BJ (cell line): ENCODE measurements around the gene LTBP4. TPM values are rescaled to one million over a fixed set of nuclear protein-coding genes. Genes with fewer than 3 reads are reported as not detected.

ENCODE experiments used
- CTCF ChIA-PET: fragments of 350-600 bp; formaldehyde crosslinking; extraction: SDS; loops from one replicate; lab custom pipeline; 2021; ENCODE audit warnings: antibody characterized with exemption, inconsistent platforms; lab: Yijun Ruan, JAX
- POLR2A ChIA-PET: fragments of 300-600 bp; sonication (Branson Sonifier 250); formaldehyde crosslinking; extraction: SDS; loops from one replicate; lab custom pipeline; 2021; ENCODE audit warnings: antibody characterized with exemption; lab: Charles Lee
- DNase-seq: peaks from one replicate; pipeline ENCODE4 v3.0.0-alpha.2; 2011; ENCODE audit warnings: low read depth
- H3K27me3 ChIP-seq: 2 replicates; pipeline ENCODE4 v1.6.0; 2011; ENCODE audit warnings: low read length; ENCODE audit not compliant: control insufficient read depth, insufficient read depth
- H3K36me3 ChIP-seq: 2 replicates; pipeline ENCODE4 v1.5.1; 2011; ENCODE audit warnings: low read length; ENCODE audit not compliant: control insufficient read depth, insufficient read depth
- H3K4me3 ChIP-seq: 2 replicates; pipeline ENCODE4 v1.5.1; 2011; ENCODE audit warnings: low read depth, mild to moderate bottlenecking, control low read depth, low read length
- CTCF ChIP-seq: IDR thresholded peaks from 2 replicates; pipeline ENCODE4 v1.5.1; 2011; ENCODE audit warnings: low read depth, mild to moderate bottlenecking, control low read depth, inconsistent platforms, low read length, moderate library complexity; ENCODE audit not compliant: insufficient read depth
- polyA plus RNA-seq: library from polyadenylated mRNA; depleted of rRNA; stranded (reverse); fragments of >200 nt; gene quantifications from 2 replicates; pipeline ENCODE4 v1.2.3, GENCODE V29; 2011

Gene LTBP4
- polyA plus RNA-seq, 1 experiment: 14.5 TPM

- no peak for TF ChIP-seq CTCF
- Histone ChIP-seq H3K27me3 (no peaks in the 10 kb centered on the region), H3K4me3 (no peak overlapping the region), H3K36me3 (peaks cover 14% of the 10 kb centered on the region; the same call in 1 of the 2 replicates)
- DNase-seq: no peak
- POLR2A ChIA-PET: no interaction called here
- CTCF ChIA-PET: interaction anchor here (9.1 kb wide), 1 partner anchor 9 kb away, joined by 116 read pairs; no protein-coding TSS in a partner anchor
Observed at GRCh38 chr19:40625406-40626120, 24.4 kb downstream of the LTBP4 start.

- ChIA-PET POLR2A (no interaction called here), CTCF (no interaction called here)
- no peak for TF ChIP-seq CTCF
- no peak for DNase-seq
- H3K36me3 ChIP-seq: peaks cover 12% of the 10 kb centered on the region; the same call in 1 of the 2 replicates
- no peak overlapping the region for H3K4me3 ChIP-seq
- no peaks in the 10 kb centered on the region for H3K27me3 ChIP-seq
Observed at GRCh38 chr19:40626918-40627317, 25.7 kb downstream of the LTBP4 start.

- CTCF ChIA-PET: no interaction called here
- POLR2A ChIA-PET: no interaction called here
Observed at GRCh38 chr19:40627486-40628279, 26.5 kb downstream of the LTBP4 start.

GRCh38 chr19:40629346-40629745, 28.2 kb downstream of the LTBP4 start:
- Histone ChIP-seq H3K4me3 (no peak overlapping the region), H3K36me3 (peaks cover 3% of the 10 kb centered on the region; the same call in 1 of the 2 replicates), H3K27me3 (no peaks in the 10 kb centered on the region)
- ChIA-PET POLR2A (no interaction called here), CTCF (no interaction called here)
- DNase-seq: no peak
- no peak for TF ChIP-seq CTCF

More at GRCh38 chr19:40627486-40628279, 26.5 kb downstream of the LTBP4 start:
- no peak for DNase-seq
- Histone ChIP-seq H3K4me3 (no peak overlapping the region), H3K36me3 (peaks cover 7% of the 10 kb centered on the region; the same call in 1 of the 2 replicates), H3K27me3 (no peaks in the 10 kb centered on the region)
- no peak for TF ChIP-seq CTCF

GRCh38 chr19:40630571-40631160, 29.5 kb downstream of the LTBP4 start:
- ChIA-PET POLR2A (no interaction called here), CTCF (interaction anchor here (1.7 to 6.9 kb wide), 2 partner anchors 10 to 28 kb away, joined by 4 to 171 read pairs; partner anchors contain the start of gene LTBP4)
- Histone ChIP-seq H3K36me3 (peaks cover 3% of the 10 kb centered on the region; the same call in 1 of the 2 replicates), H3K27me3 (no peaks in the 10 kb centered on the region; the same call in 1 of the 2 replicates), H3K4me3 (no peak overlapping the region)
- no peak for TF ChIP-seq CTCF
- DNase-seq: no peak
